HEK293T (cell line): ENCODE measurements around the gene ASIC4.
A peak's percentile ranks its signal among the peaks of the same experiment; 100 is the strongest.

Experiments used
- CTCF ChIA-PET: fragments of 350-600 bp; formaldehyde crosslinking; extraction: SDS; loops from one replicate; lab custom pipeline; 2021; ENCODE audit warnings: antibody characterized with exemption, inconsistent platforms; lab: Yijun Ruan, JAX
- POLR2A ChIA-PET: fragments of 350-600 bp; formaldehyde crosslinking; extraction: SDS; loops from one replicate; lab custom pipeline; 2020; ENCODE audit warnings: antibody characterized with exemption, inconsistent platforms; lab: Yijun Ruan, JAX
- DNase-seq: peaks from one replicate; pipeline ENCODE4 v3.0.0; 2012; ENCODE audit warnings: mixed read lengths; ENCODE audit errors: extremely low spot score
- ARNT ChIP-seq: fragments of 450-650 bp; IDR thresholded peaks from 2 replicates; pipeline ENCODE4 v1.6.1; 2017; ENCODE audit warnings: mild to moderate bottlenecking
- BHLHE40 ChIP-seq: fragments of 450-650 bp; IDR thresholded peaks from 2 replicates; pipeline ENCODE4 v1.6.1; 2016; ENCODE audit warnings: mild to moderate bottlenecking, moderate library complexity, borderline replicate concordance
- CTBP1 ChIP-seq: fragments of 450-650 bp; IDR thresholded peaks from 2 replicates; pipeline ENCODE4 v1.6.1; 2016; ENCODE audit warnings: borderline replicate concordance
- ELF4 ChIP-seq: fragments of 450-650 bp; IDR thresholded peaks from 2 replicates; pipeline ENCODE4 v1.6.1; 2017; ENCODE audit warnings: antibody characterized with exemption
- FOXA1 ChIP-seq: fragments of 450-650 bp; IDR thresholded peaks from 2 replicates; pipeline ENCODE4 v1.6.1; 2016; ENCODE audit warnings: mild to moderate bottlenecking
- FOXK2 ChIP-seq: fragments of 450-650 bp; IDR thresholded peaks from 2 replicates; pipeline ENCODE4 v1.6.1; 2016; ENCODE audit warnings: mild to moderate bottlenecking
- FOXM1 ChIP-seq: fragments of 450-650 bp; IDR thresholded peaks from 2 replicates; pipeline ENCODE4 v1.6.1; 2017; ENCODE audit warnings: mild to moderate bottlenecking, borderline replicate concordance
- HDGF ChIP-seq: fragments of 450-650 bp; IDR thresholded peaks from 2 replicates; pipeline ENCODE4 v1.6.1; 2017; ENCODE audit warnings: antibody characterized with exemption, borderline replicate concordance
- L3MBTL2 ChIP-seq: fragments of 450-650 bp; conservative IDR thresholded peaks from 2 replicates; pipeline ENCODE4 v1.6.1; 2016; ENCODE audit warnings: mild to moderate bottlenecking
- LEF1 ChIP-seq: fragments of 450-650 bp; IDR thresholded peaks from 2 replicates; pipeline ENCODE4 v1.6.1; 2017; ENCODE audit warnings: mild to moderate bottlenecking, borderline replicate concordance
- NFRKB ChIP-seq: fragments of 450-650 bp; IDR thresholded peaks from 2 replicates; pipeline ENCODE4 v1.6.1; 2016; ENCODE audit warnings: mild to moderate bottlenecking, moderate library complexity
- SP1 ChIP-seq: fragments of 450-650 bp; IDR thresholded peaks from 2 replicates; pipeline ENCODE4 v1.6.1; 2017
- SUZ12 ChIP-seq: fragments of 450-650 bp; IDR thresholded peaks from 2 replicates; pipeline ENCODE4 v1.6.1; 2016; ENCODE audit warnings: mild to moderate bottlenecking
- TARDBP ChIP-seq: fragments of 450-650 bp; IDR thresholded peaks from 2 replicates; pipeline ENCODE4 v1.6.1; 2016
- ZNF384 ChIP-seq: fragments of 450-650 bp; IDR thresholded peaks from 2 replicates; pipeline ENCODE4 v1.6.1; 2016
- TF ChIP-seq, protein P1 (sequence below): fragments of 450-650 bp; IDR thresholded peaks from 2 replicates; pipeline ENCODE4 v1.6.1; 2016

The ASIC4 gene

DNA sequence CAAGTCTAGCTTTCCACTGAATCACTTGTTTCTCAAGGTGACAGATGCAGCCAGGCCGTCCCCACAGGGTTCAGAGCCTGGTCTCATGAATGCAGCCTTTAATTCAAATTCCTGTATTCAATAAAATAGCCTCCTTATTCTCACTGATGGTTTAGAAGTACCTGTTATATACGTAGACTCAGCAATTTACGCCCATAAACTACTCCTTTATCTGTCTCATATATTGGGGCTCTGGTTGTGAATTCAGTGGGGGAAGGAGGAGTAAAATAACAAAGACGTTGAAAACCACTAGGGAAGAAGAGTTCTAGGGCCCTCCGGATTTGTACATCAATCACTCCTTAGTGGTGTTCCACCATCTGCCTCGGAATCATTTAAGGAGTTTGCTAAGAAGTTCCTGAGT, 55.4 kb downstream of the ASIC4 start:
- TF ChIP-seq ELF4 (no peak), FOXM1 (no peak)
- ChIA-PET CTCF (interaction anchor here (1.8 kb wide), 1 partner anchor 10 kb away, joined by 7 read pairs; no protein-coding TSS in a partner anchor), POLR2A (no interaction called here)
- DNase-seq, result no peak

DNA sequence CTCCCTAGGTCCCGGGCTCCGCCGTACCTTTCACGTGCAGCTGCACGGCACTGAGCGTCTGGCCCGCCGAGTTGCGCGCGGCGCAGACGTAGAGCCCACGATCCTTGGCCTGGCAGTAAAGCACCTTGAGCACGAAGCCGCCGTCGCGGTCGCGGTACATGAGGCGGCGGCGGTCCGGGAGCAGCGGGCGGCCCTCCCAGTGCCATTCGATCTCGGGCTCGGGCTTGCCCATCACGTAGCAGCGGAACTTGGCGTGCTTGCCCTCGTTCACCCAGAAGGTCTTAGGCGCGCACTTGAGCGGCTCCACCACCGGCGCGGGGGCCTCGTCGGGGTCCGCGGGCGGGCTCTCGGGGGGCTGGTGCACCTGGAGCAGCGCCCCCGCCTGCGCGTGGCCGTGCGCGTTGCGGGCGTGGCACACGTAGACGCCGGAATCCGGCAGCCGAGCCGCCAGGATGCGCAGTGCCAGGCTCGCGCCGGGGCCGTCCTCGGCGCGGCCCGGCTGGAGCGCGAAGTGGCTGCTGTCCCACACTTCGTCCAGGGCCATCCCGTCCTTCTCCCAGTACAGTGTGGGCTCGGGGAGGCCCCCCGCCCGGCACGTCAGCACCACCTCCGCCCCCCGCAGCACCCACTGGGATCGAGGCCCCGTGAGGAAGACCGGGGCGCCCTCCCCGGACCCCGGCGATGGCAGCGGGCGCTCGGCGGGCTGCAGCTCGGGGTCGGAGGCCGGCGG, 56.1 kb downstream of the ASIC4 start:
- TF ChIP-seq LEF1, result no peak
- no peak for TF ChIP-seq ELF4
- no peak for TF ChIP-seq ARNT
- no peak for TF ChIP-seq L3MBTL2
- no peak for TF ChIP-seq ZNF384
- TF ChIP-seq CTBP1, result no peak
- TF ChIP-seq HDGF, result no peak
- TF ChIP-seq, protein P1, sequence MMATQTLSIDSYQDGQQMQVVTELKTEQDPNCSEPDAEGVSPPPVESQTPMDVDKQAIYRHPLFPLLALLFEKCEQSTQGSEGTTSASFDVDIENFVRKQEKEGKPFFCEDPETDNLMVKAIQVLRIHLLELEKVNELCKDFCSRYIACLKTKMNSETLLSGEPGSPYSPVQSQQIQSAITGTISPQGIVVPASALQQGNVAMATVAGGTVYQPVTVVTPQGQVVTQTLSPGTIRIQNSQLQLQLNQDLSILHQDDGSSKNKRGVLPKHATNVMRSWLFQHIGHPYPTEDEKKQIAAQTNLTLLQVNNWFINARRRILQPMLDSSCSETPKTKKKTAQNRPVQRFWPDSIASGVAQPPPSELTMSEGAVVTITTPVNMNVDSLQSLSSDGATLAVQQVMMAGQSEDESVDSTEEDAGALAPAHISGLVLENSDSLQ, result no peak
- TF ChIP-seq NFRKB, result no peak
- TF ChIP-seq BHLHE40, result no peak
- no peak for TF ChIP-seq FOXA1
- TF ChIP-seq FOXM1, result no peak
- TF ChIP-seq TARDBP, result no peak
- TF ChIP-seq FOXK2, result no peak
- DNase-seq, result peak; percentile 53
- CTCF ChIA-PET, result interaction anchor here (1.0 to 1.8 kb wide), 2 partner anchors 10 to 40 kb away, joined by 3 to 16 read pairs; no protein-coding TSS in a partner anchor
- POLR2A ChIA-PET, result interaction anchor here (0.7 to 2.1 kb wide), 6 partner anchors 10 to 166 kb away, joined by 3 to 28 read pairs (median 7); partner anchors contain the start of genes CHPF, STK11IP and TMEM198

DNA sequence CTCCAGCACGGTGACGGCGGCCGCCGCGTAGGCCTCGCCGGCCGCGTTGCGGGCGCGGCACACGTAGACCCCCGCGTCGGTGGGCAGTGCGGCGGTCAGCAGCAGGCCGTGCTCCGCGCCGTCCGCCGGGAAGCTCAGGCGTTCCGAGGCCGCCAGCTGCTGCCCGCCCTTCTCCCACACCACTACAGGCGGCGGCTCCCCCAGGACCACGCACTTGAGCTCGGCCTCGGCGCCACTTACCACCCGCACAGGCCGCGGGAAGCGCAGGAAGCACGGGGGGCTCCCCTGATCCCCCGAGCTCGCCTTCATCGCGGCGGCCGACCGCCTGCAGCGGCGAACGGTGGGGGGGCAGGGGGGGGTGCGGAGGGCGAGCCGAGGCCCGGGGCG, 56.6 kb downstream of the ASIC4 start:
- POLR2A ChIA-PET, result interaction anchor here (0.6 to 2.1 kb wide), 10 partner anchors 9 to 166 kb away, joined by 3 to 28 read pairs (median 6); partner anchors contain the start of genes CHPF, STK11IP and TMEM198
- CTCF ChIA-PET, result interaction anchor here (0.6 to 1.8 kb wide), 3 partner anchors 11 to 437 kb away, joined by 3 to 16 read pairs (median 3); no protein-coding TSS in a partner anchor

GRCh38 chr2:219571311-219572236, 57.3 kb downstream of the ASIC4 start, which contains the start of gene OBSL1:
OBSL1 (minus strand) TSS chr2:219571539; CDS start chr2:219571232, 307 bp downstream.
- DNase-seq, result peak; percentile 77
- ChIA-PET CTCF (interaction anchor here (0.6 to 1.8 kb wide), 3 partner anchors 11 to 438 kb away, joined by 3 to 16 read pairs (median 3); no protein-coding TSS in a partner anchor), POLR2A (interaction anchor here (0.6 to 2.1 kb wide), 10 partner anchors 9 to 167 kb away, joined by 3 to 28 read pairs (median 6); partner anchors contain the start of genes CHPF, STK11IP and TMEM198)
- TF ChIP-seq LEF1, result no peak
- TF ChIP-seq, protein P1, result peak; percentile 64; the same call in 1 of the 2 replicates

More for the DNA sequence above, 56.6 kb downstream of the ASIC4 start:
- DNase-seq, result peak; percentile 19
- TF ChIP-seq LEF1 (0 out of 2 replicates have a peak, but pooled peaks have one; percentile 15), L3MBTL2 (no peak)

GRCh38 chr2:219572237-219573001, 58.1 kb downstream of the ASIC4 start, which contains the start of gene INHA:
INHA (plus strand) TSS chr2:219572310; CDS start chr2:219572375, 65 bp downstream.
- no peak for TF ChIP-seq SP1
- ChIA-PET POLR2A (interaction anchor here (1.1 to 2.1 kb wide), 4 partner anchors 10 to 24 kb away, joined by 5 to 28 read pairs (median 8); partner anchors contain the start of gene STK11IP), CTCF (no interaction called here)
- DNase-seq, result no peak

DNA sequence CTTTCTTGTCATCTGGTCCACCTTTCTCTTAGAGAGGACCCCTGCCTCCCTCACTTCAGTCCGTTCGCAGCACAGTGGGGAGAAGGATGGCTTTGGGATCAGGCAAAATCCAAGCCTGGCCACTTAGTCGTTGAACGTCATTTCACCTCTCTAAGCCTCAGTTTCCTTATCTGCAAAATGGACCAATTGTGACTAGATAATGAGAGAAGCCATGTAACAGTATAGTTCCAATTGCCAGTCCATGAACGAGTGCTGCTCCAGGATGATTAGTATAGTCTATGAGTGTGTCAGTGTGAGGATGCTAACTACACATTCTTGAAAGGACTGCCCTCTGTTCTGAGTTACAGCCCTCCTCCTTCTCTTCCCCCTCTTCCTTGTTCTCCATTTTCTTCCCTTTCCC, 58.9 kb downstream of the ASIC4 start:
- no peak for TF ChIP-seq HDGF
- TF ChIP-seq BHLHE40, result no peak
- no peak for TF ChIP-seq LEF1
- TF ChIP-seq NFRKB, result no peak
- TF ChIP-seq L3MBTL2, result no peak
- no peak for TF ChIP-seq SP1
- TF ChIP-seq ZNF384, result no peak
- no peak for TF ChIP-seq CTBP1
- no peak for TF ChIP-seq FOXK2
- TF ChIP-seq, protein P1, result no peak
- TF ChIP-seq ELF4, result no peak
- no peak for TF ChIP-seq SUZ12
- TF ChIP-seq FOXM1, result no peak
- TF ChIP-seq FOXA1, result no peak
- no peak for TF ChIP-seq ARNT
- no peak for TF ChIP-seq TARDBP
- ChIA-PET CTCF (no interaction called here), POLR2A (no interaction called here)
- no peak for DNase-seq
